HCT116 (cell line): ENCODE results near the gene IP6K2.

Experiments used
- CTCF ChIP-seq, 3 experiments: fragments of 200-600 bp in 1 of 3; sonication (generic) in 1 of 3; IDR thresholded peaks in 2 of 3; conservative IDR thresholded peaks in 1 of 3; 2 replicates each; pipeline ENCODE4 v1.5.1; 2012 to 2017; ENCODE audit warnings: low read depth in 2 of 3, low read length in 2 of 3, antibody characterized with exemption in 1 of 3, borderline replicate concordance in 1 of 3, control low read depth in 1 of 3, mild to moderate bottlenecking in 1 of 3, mixed read lengths in 1 of 3, mixed run types in 1 of 3, moderate library complexity in 1 of 3; ENCODE audit not compliant: insufficient read depth in 1 of 3
- EZH2 ChIP-seq: fragments of 200-600 bp; sonication (generic); IDR thresholded peaks from 2 replicates; pipeline ENCODE4 v1.6.1; 2017; ENCODE audit warnings: antibody characterized with exemption, mixed run types
- EZH2phosphoT487 ChIP-seq: fragments of 200-600 bp; IDR thresholded peaks from 2 replicates; pipeline ENCODE4 v1.6.1; 2018; ENCODE audit warnings: antibody characterized with exemption, borderline replicate concordance
- POLR2A ChIP-seq: IDR thresholded peaks from 2 replicates; pipeline ENCODE4 v1.7.0; 2011; ENCODE audit warnings: borderline replicate concordance; ENCODE audit not compliant: insufficient read depth, insufficient read length; ENCODE audit errors: extremely low read depth
- SIN3A ChIP-seq: IDR thresholded peaks from 2 replicates; pipeline ENCODE4 v1.6.1; 2012; ENCODE audit warnings: low read depth
- YY1 ChIP-seq: IDR thresholded peaks from 2 replicates; pipeline ENCODE4 v1.6.1; 2011; ENCODE audit warnings: low read length, low read depth, moderate library complexity, mild to moderate bottlenecking; ENCODE audit not compliant: insufficient replicate concordance; ENCODE audit errors: extremely low read depth
- ZNF274 ChIP-seq: fragments of 200-500 bp; sonication (Bioruptor generic); IDR thresholded peaks from 2 replicates; pipeline ENCODE4 v1.6.1; 2014; ENCODE audit warnings: mild to moderate bottlenecking, low read depth, low read length, inconsistent platforms

GRCh38 chr3:48700731-48701405 is 16.2 kb downstream of the IP6K2 start:
- TF ChIP-seq CTCF (IDR thresholded peaks at IDR 0.05 in 2 of 3, conservative IDR thresholded peaks at IDR 0.05 in 1 of 3; ENCODE audit: borderline replicate concordance in 1 of 3, insufficient read depth in 1 of 3, low read depth in 2 of 3, low read length in 2 of 3) (no peak), SIN3A (no peak), POLR2A (no peak), EZH2phosphoT487 (no peak), YY1 (no peak), EZH2 (no peak), ZNF274 (no peak)
